HCT116 (cell line): ENCODE results near the gene GPLD1.

Experiments used
- CEBPB ChIP-seq: IDR thresholded peaks from 2 replicates; pipeline ENCODE4 v1.6.1; 2012; ENCODE audit warnings: low read depth
- EGR1 ChIP-seq: IDR thresholded peaks from 2 replicates; pipeline ENCODE4 v1.6.1; 2012; ENCODE audit warnings: low read depth
- EZH2 ChIP-seq: fragments of 200-600 bp; sonication (generic); IDR thresholded peaks from 2 replicates; pipeline ENCODE4 v1.6.1; 2017; ENCODE audit warnings: antibody characterized with exemption, mixed run types
- FOSL1 ChIP-seq: IDR thresholded peaks from 2 replicates; pipeline ENCODE4 v1.6.1; 2012; ENCODE audit warnings: low read depth
- POLR2A ChIP-seq: IDR thresholded peaks from 2 replicates; pipeline ENCODE4 v1.7.0; 2011; ENCODE audit warnings: borderline replicate concordance; ENCODE audit not compliant: insufficient read depth, insufficient read length; ENCODE audit errors: extremely low read depth
- POLR2AphosphoS5 ChIP-seq: IDR thresholded peaks from 2 replicates; pipeline ENCODE4 v1.6.1; 2011; ENCODE audit warnings: mild to moderate bottlenecking, low read depth, low read length, moderate library complexity
- SIN3A ChIP-seq: IDR thresholded peaks from 2 replicates; pipeline ENCODE4 v1.6.1; 2012; ENCODE audit warnings: low read depth
- TCF7L2 ChIP-seq: IDR thresholded peaks from 2 replicates; pipeline ENCODE4 v1.7.0; 2011; ENCODE audit warnings: borderline replicate concordance, inconsistent platforms; ENCODE audit not compliant: insufficient read depth, insufficient read length; ENCODE audit errors: extremely low read depth
- YY1 ChIP-seq: IDR thresholded peaks from 2 replicates; pipeline ENCODE4 v1.6.1; 2011; ENCODE audit warnings: low read length, low read depth, moderate library complexity, mild to moderate bottlenecking; ENCODE audit not compliant: insufficient replicate concordance; ENCODE audit errors: extremely low read depth
- ZNF274 ChIP-seq: fragments of 200-500 bp; sonication (Bioruptor generic); IDR thresholded peaks from 2 replicates; pipeline ENCODE4 v1.6.1; 2014; ENCODE audit warnings: mild to moderate bottlenecking, low read depth, low read length, inconsistent platforms
- TF ChIP-seq, protein P1 (sequence below), 3 experiments: fragments of 200-600 bp in 1 of 3; sonication (generic) in 1 of 3; IDR thresholded peaks in 2 of 3; conservative IDR thresholded peaks in 1 of 3; 2 replicates each; pipeline ENCODE4 v1.5.1; 2012 to 2017; ENCODE audit warnings: low read depth in 2 of 3, low read length in 2 of 3, antibody characterized with exemption in 1 of 3, borderline replicate concordance in 1 of 3, control low read depth in 1 of 3, mild to moderate bottlenecking in 1 of 3, mixed read lengths in 1 of 3, mixed run types in 1 of 3, moderate library complexity in 1 of 3; ENCODE audit not compliant: insufficient read depth in 1 of 3
- TF ChIP-seq, protein P2 (sequence below): IDR thresholded peaks from 2 replicates; pipeline ENCODE4 v1.6.1; 2012
- TF ChIP-seq, protein P3 (sequence below): IDR thresholded peaks from 2 replicates; pipeline ENCODE4 v1.6.1; 2012; ENCODE audit warnings: low read depth
- TF ChIP-seq, protein P4 (sequence below): IDR thresholded peaks from 2 replicates; pipeline ENCODE4 v1.6.1; 2012

DNA sequence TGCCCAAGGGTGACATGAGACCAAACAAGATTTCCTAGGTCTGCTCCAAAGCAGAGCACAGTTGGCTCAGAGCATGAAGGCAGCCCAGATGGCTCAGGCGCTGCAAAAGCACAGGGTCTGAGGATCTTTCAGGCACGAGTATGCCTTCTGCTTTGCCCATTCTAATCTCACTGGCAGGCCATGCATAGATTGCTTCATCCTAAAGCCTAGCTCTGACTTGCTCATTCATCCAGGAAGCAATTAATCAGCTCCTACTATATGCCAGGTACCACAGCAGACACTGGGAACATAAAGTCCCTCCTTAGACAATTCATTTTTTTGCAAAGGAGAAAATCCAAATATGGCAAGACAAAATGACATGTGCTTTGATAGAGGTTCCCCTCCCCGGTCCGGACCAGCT is 31.2 kb downstream of the GPLD1 start:
- TF ChIP-seq ZNF274, result no peak
- TF ChIP-seq, protein P1, sequence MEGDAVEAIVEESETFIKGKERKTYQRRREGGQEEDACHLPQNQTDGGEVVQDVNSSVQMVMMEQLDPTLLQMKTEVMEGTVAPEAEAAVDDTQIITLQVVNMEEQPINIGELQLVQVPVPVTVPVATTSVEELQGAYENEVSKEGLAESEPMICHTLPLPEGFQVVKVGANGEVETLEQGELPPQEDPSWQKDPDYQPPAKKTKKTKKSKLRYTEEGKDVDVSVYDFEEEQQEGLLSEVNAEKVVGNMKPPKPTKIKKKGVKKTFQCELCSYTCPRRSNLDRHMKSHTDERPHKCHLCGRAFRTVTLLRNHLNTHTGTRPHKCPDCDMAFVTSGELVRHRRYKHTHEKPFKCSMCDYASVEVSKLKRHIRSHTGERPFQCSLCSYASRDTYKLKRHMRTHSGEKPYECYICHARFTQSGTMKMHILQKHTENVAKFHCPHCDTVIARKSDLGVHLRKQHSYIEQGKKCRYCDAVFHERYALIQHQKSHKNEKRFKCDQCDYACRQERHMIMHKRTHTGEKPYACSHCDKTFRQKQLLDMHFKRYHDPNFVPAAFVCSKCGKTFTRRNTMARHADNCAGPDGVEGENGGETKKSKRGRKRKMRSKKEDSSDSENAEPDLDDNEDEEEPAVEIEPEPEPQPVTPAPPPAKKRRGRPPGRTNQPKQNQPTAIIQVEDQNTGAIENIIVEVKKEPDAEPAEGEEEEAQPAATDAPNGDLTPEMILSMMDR (IDR thresholded peaks at IDR 0.05 in 2 of 3, conservative IDR thresholded peaks at IDR 0.05 in 1 of 3; ENCODE audit: borderline replicate concordance in 1 of 3, insufficient read depth in 1 of 3, low read depth in 2 of 3, low read length in 2 of 3), result no peak
- TF ChIP-seq YY1, result no peak
- TF ChIP-seq, protein P2, sequence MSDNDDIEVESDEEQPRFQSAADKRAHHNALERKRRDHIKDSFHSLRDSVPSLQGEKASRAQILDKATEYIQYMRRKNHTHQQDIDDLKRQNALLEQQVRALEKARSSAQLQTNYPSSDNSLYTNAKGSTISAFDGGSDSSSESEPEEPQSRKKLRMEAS, result no peak
- no peak for TF ChIP-seq POLR2A
- TF ChIP-seq EZH2, result no peak
- no peak for TF ChIP-seq FOSL1
- TF ChIP-seq, protein P3, sequence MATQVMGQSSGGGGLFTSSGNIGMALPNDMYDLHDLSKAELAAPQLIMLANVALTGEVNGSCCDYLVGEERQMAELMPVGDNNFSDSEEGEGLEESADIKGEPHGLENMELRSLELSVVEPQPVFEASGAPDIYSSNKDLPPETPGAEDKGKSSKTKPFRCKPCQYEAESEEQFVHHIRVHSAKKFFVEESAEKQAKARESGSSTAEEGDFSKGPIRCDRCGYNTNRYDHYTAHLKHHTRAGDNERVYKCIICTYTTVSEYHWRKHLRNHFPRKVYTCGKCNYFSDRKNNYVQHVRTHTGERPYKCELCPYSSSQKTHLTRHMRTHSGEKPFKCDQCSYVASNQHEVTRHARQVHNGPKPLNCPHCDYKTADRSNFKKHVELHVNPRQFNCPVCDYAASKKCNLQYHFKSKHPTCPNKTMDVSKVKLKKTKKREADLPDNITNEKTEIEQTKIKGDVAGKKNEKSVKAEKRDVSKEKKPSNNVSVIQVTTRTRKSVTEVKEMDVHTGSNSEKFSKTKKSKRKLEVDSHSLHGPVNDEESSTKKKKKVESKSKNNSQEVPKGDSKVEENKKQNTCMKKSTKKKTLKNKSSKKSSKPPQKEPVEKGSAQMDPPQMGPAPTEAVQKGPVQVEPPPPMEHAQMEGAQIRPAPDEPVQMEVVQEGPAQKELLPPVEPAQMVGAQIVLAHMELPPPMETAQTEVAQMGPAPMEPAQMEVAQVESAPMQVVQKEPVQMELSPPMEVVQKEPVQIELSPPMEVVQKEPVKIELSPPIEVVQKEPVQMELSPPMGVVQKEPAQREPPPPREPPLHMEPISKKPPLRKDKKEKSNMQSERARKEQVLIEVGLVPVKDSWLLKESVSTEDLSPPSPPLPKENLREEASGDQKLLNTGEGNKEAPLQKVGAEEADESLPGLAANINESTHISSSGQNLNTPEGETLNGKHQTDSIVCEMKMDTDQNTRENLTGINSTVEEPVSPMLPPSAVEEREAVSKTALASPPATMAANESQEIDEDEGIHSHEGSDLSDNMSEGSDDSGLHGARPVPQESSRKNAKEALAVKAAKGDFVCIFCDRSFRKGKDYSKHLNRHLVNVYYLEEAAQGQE, result no peak
- TF ChIP-seq EGR1, result no peak
- no peak for TF ChIP-seq POLR2AphosphoS5
- no peak for TF ChIP-seq SIN3A
- no peak for TF ChIP-seq TCF7L2
- TF ChIP-seq, protein P4, sequence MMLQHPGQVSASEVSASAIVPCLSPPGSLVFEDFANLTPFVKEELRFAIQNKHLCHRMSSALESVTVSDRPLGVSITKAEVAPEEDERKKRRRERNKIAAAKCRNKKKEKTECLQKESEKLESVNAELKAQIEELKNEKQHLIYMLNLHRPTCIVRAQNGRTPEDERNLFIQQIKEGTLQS, result no peak
- no peak for TF ChIP-seq CEBPB
